ENCODE results near the gene MINDY4. TPM values are rescaled to one million over a fixed set of nuclear protein-coding genes. Genes with fewer than 3 reads are reported as not detected.

The MINDY4 gene
- total RNA-seq, 2 donors from 2014 or later: 5.4 to 8.8 TPM

GRCh38 chr7:30923774-30924413 lies 152.7 kb downstream of the MINDY4 start:
- no peak for DNase-seq (ENCODE audit: low spot score)
- H3K4me3 ChIP-seq: no peak overlapping the region
- H3K27me3 ChIP-seq: no peaks in the 10 kb centered on the region
- peaks cover 32% of the 10 kb centered on the region for H3K36me3 ChIP-seq
- H3K27ac ChIP-seq: no peak overlapping the region
- TF ChIP-seq CTCF (IDR thresholded peaks at IDR 0.05): no peak
- no peaks in the 10 kb centered on the region for H3K9me3 ChIP-seq
- peaks cover 0 to 59% of the 10 kb centered on the region in 2 donors for H3K4me1 ChIP-seq

DNA sequence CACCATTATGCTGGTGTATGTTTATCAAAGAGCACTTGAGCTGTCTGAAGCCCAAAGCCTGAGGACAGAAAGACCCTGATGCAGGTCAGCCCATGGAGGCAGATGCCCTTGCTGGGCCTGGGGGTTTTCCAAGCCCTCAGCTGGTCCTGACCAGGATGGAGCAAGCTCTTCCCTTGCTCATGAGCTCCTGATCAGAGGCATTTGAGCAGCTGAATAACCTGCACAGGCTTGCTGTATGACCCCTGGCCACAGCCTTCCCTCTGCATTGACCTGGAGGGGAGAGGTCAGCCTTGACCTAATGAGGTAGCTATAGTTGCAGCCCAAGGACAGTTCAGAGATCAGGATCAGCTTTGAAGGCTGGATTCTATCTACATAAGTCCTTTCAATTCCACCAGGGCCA lies 153.4 kb downstream of the MINDY4 start:
- H3K27ac ChIP-seq: no peak overlapping the region
- TF ChIP-seq CTCF (IDR thresholded peaks at IDR 0.05): no peak
- no peaks in the 10 kb centered on the region for H3K9me3 ChIP-seq
- no peaks in the 10 kb centered on the region for H3K27me3 ChIP-seq
- no peak overlapping the region for H3K4me3 ChIP-seq
- H3K4me1 ChIP-seq: peaks cover 0 to 53% of the 10 kb centered on the region in 2 donors
- DNase-seq (ENCODE audit: low spot score): no peak
- H3K36me3 ChIP-seq: peaks cover 32% of the 10 kb centered on the region

GRCh38 chr7:30925117-30925516 lies 153.9 kb downstream of the MINDY4 start:
- TF ChIP-seq CTCF (IDR thresholded peaks at IDR 0.05): no peak
- Histone ChIP-seq H3K4me1 (peaks cover 0 to 48% of the 10 kb centered on the region in 2 donors), H3K27ac (no peak overlapping the region), H3K9me3 (no peaks in the 10 kb centered on the region), H3K36me3 (peaks cover 32% of the 10 kb centered on the region), H3K4me3 (no peak overlapping the region), H3K27me3 (no peaks in the 10 kb centered on the region)
- DNase-seq (ENCODE audit: low spot score): no peak

DNA sequence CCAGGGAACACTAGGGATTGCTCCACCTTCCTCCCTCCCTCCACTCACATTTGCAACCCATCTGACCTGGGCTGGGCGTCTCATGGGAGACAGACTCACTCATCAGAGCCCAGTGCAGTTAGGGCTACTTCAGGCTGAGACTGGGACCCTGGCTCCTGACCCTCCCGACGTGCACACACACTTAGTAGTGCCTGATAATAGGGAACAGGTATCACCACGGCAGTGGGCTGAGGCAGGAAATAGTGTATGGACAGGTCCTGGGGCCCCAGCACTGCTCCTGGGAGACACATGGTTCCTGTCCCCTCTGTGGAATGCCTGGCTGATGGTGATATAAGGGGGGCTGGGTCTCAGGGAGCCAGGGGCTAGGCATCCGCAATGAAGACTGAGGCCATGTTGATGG lies 154.7 kb downstream of the MINDY4 start:
- no peaks in the 10 kb centered on the region for H3K27me3 ChIP-seq
- H3K9me3 ChIP-seq: no peaks in the 10 kb centered on the region
- H3K4me1 ChIP-seq: peaks cover 0 to 48% of the 10 kb centered on the region in 2 donors
- peaks cover 32% of the 10 kb centered on the region for H3K36me3 ChIP-seq
- DNase-seq (ENCODE audit: low spot score): no peak
- H3K4me3 ChIP-seq: no peak overlapping the region
- TF ChIP-seq CTCF (IDR thresholded peaks at IDR 0.05): no peak
- H3K27ac ChIP-seq: peak overlapping the region in 1 of 2 donors; percentile 17

- H3K27me3 ChIP-seq: no peaks in the 10 kb centered on the region
- no peak overlapping the region for H3K4me3 ChIP-seq
- TF ChIP-seq CTCF (IDR thresholded peaks at IDR 0.05): no peak
- no peak for DNase-seq (ENCODE audit: low spot score)
- H3K27ac ChIP-seq: peak overlapping the region in 1 of 2 donors; percentile 15
- H3K4me1 ChIP-seq: peaks cover 0 to 48% of the 10 kb centered on the region in 2 donors
- no peaks in the 10 kb centered on the region for H3K9me3 ChIP-seq
- H3K36me3 ChIP-seq: peaks cover 32% of the 10 kb centered on the region
Measured at GRCh38 chr7:30926313-30926712, 155.1 kb downstream of the MINDY4 start.

- peaks cover 0 to 48% of the 10 kb centered on the region in 2 donors for H3K4me1 ChIP-seq
- H3K27ac ChIP-seq: no peak overlapping the region
- no peaks in the 10 kb centered on the region for H3K27me3 ChIP-seq
- DNase-seq (ENCODE audit: low spot score): no peak
- TF ChIP-seq CTCF (IDR thresholded peaks at IDR 0.05): no peak
- no peak overlapping the region for H3K4me3 ChIP-seq
- peaks cover 32% of the 10 kb centered on the region for H3K36me3 ChIP-seq
- no peaks in the 10 kb centered on the region for H3K9me3 ChIP-seq
Measured at GRCh38 chr7:30927040-30927439, 155.8 kb downstream of the MINDY4 start.

All from right atrium auricular region (tissue), 2 donors.